H9 (cell line): Measurements from ENCODE around the gene ARID5A. TPM values are rescaled to one million over a fixed set of nuclear protein-coding genes. Genes with fewer than 3 reads are reported as not detected.
A peak's percentile ranks its signal among the peaks of the same experiment; 100 is the strongest.

ENCODE experiments used
- DNase-seq: peaks from one replicate; pipeline ENCODE4 v3.0.0-alpha.2; 2017
- H2AFZ ChIP-seq: one replicate; pipeline ENCODE4 v1.6.1; 2013; ENCODE audit warnings: mild to moderate bottlenecking, low read length, control low read depth, moderate library complexity
- H2AK5ac ChIP-seq: 2 replicates; pipeline ENCODE4 v1.6.1; 2013; ENCODE audit warnings: low read length, control low read depth, mixed read lengths; ENCODE audit not compliant: insufficient read length
- H2BK120ac ChIP-seq: one replicate; pipeline ENCODE4 v1.6.1; 2013; ENCODE audit warnings: low read depth, mild to moderate bottlenecking, low read length, control low read depth, inconsistent platforms; ENCODE audit not compliant: poor library complexity, severe bottlenecking
- H2BK12ac ChIP-seq: 2 replicates; pipeline ENCODE4 v1.6.1; 2013; ENCODE audit warnings: low read length, control low read depth, mixed read lengths, low read depth; ENCODE audit not compliant: insufficient read length
- H2BK15ac ChIP-seq: 2 replicates; pipeline ENCODE4 v1.6.1; 2013; ENCODE audit warnings: low read depth, low read length, control low read depth
- H2BK20ac ChIP-seq: one replicate; pipeline ENCODE4 v1.6.1; 2013; ENCODE audit warnings: low read depth, mild to moderate bottlenecking, low read length, control low read depth, inconsistent platforms; ENCODE audit not compliant: poor library complexity, severe bottlenecking
- H2BK5ac ChIP-seq: 2 replicates; pipeline ENCODE4 v1.6.1; 2013; ENCODE audit warnings: low read length, control low read depth, mixed read lengths; ENCODE audit not compliant: insufficient read length
- H3K14ac ChIP-seq: 2 replicates; pipeline ENCODE4 v1.6.1; 2013; ENCODE audit warnings: low read length, control low read depth; ENCODE audit not compliant: insufficient read depth
- H3K18ac ChIP-seq: 2 replicates; pipeline ENCODE4 v1.6.1; 2013; ENCODE audit warnings: low read depth, mild to moderate bottlenecking, mixed read lengths, low read length, control low read depth; ENCODE audit not compliant: insufficient read length
- H3K23ac ChIP-seq: 2 replicates; pipeline ENCODE4 v1.6.1; 2013; ENCODE audit warnings: low read length, control low read depth, mixed read lengths, low read depth; ENCODE audit not compliant: insufficient read length
- H3K23me2 ChIP-seq: 2 replicates; pipeline ENCODE4 v1.6.1; 2013; ENCODE audit warnings: low read depth, mild to moderate bottlenecking, mixed read lengths, low read length, control low read depth; ENCODE audit not compliant: insufficient read length, poor library complexity, severe bottlenecking
- H3K27ac ChIP-seq: 2 replicates; pipeline ENCODE4 v1.5.1; 2013; ENCODE audit warnings: low read length, control low read depth, mixed read lengths, low read depth; ENCODE audit not compliant: insufficient read length
- H3K27me3 ChIP-seq: 2 replicates; pipeline ENCODE4 v1.6.1; 2013; ENCODE audit warnings: low read length, control low read depth, inconsistent platforms; ENCODE audit not compliant: insufficient read depth
- H3K4ac ChIP-seq: 2 replicates; pipeline ENCODE4 v1.6.1; 2013; ENCODE audit warnings: low read depth, mild to moderate bottlenecking, control low read depth, inconsistent platforms, low read length, moderate library complexity
- H3K4me1 ChIP-seq: 2 replicates; pipeline ENCODE4 v1.6.1; 2013; ENCODE audit warnings: low read length, control low read depth, inconsistent platforms; ENCODE audit not compliant: insufficient read depth
- H3K4me2 ChIP-seq: 2 replicates; pipeline ENCODE4 v1.6.1; 2013; ENCODE audit warnings: low read length, control low read depth, mixed read lengths; ENCODE audit not compliant: insufficient read length, insufficient read depth
- H3K56ac ChIP-seq: 2 replicates; pipeline ENCODE4 v1.6.1; 2013; ENCODE audit warnings: low read depth, mild to moderate bottlenecking, mixed read lengths, low read length, control low read depth; ENCODE audit not compliant: insufficient read length
- H3K79me1 ChIP-seq: 2 replicates; pipeline ENCODE4 v1.6.1; 2013; ENCODE audit warnings: low read depth, mild to moderate bottlenecking, moderate library complexity, low read length, control low read depth, inconsistent platforms; ENCODE audit not compliant: insufficient read depth, poor library complexity, severe bottlenecking
- H3K79me2 ChIP-seq: 2 replicates; pipeline ENCODE4 v1.6.1; 2013; ENCODE audit warnings: low read length, control low read depth, inconsistent platforms; ENCODE audit not compliant: insufficient read depth
- H3K9ac ChIP-seq: 2 replicates; pipeline ENCODE4 v1.6.1; 2013; ENCODE audit warnings: low read length, control low read depth, mixed read lengths; ENCODE audit not compliant: insufficient read length; ENCODE audit errors: extremely low read depth
- H3K9me3 ChIP-seq: one replicate; pipeline ENCODE4 v1.6.1; 2013; ENCODE audit warnings: low read depth, low read length, inconsistent platforms; ENCODE audit not compliant: control insufficient read depth
- H3T11ph ChIP-seq: one replicate; pipeline ENCODE4 v1.6.1; 2013; ENCODE audit warnings: mild to moderate bottlenecking, low read length, control low read depth, inconsistent platforms
- H4K20me1 ChIP-seq: one replicate; pipeline ENCODE4 v1.6.1; 2013; ENCODE audit not compliant: control insufficient read depth, insufficient read length, insufficient read depth
- H4K5ac ChIP-seq: 2 replicates; pipeline ENCODE4 v1.6.1; 2013; ENCODE audit warnings: low read depth, mild to moderate bottlenecking, mixed read lengths, low read length, control low read depth; ENCODE audit not compliant: insufficient read length
- H4K8ac ChIP-seq: replicated peaks from 2 replicates; pipeline ENCODE4 v1.6.1; 2013; ENCODE audit warnings: low read length, control low read depth, mixed read lengths, low read depth; ENCODE audit not compliant: insufficient read length
- H4K91ac ChIP-seq: 2 replicates; pipeline ENCODE4 v1.6.1; 2013; ENCODE audit warnings: low read depth, mild to moderate bottlenecking, moderate library complexity, mixed read lengths, low read length, control low read depth; ENCODE audit not compliant: insufficient read length
- H3K27ac Mint-ChIP-seq, 3 experiments: 2 replicates in 2 of 3; 3 replicates in 1 of 3; pipeline ENCODE4 v1.8.0; 2020 to 2021; ENCODE audit warnings: mixed read lengths in 3 of 3, mild to moderate bottlenecking in 1 of 3, moderate library complexity in 1 of 3
- H3K27me3 Mint-ChIP-seq: 2 replicates; pipeline ENCODE4 v1.8.0; 2021; ENCODE audit warnings: low read depth, mild to moderate bottlenecking, moderate library complexity, mixed read lengths
- H3K36me3 Mint-ChIP-seq, 3 experiments: 2 replicates in 2 of 3; 3 replicates in 1 of 3; pipeline ENCODE4 v1.8.0; 2020 to 2021; ENCODE audit warnings: low read depth in 3 of 3, mixed read lengths in 3 of 3; ENCODE audit not compliant: insufficient read depth in 1 of 3
- H3K4me1 Mint-ChIP-seq, 2 experiments: 2 replicates each; pipeline ENCODE4 v1.8.0; 2020; ENCODE audit warnings: mixed read lengths in 2 of 2
- H3K4me3 Mint-ChIP-seq, 2 experiments: 2 replicates in 1 of 2; 3 replicates in 1 of 2; pipeline ENCODE4 v1.8.0; 2020 to 2021; ENCODE audit warnings: mild to moderate bottlenecking in 2 of 2, mixed read lengths in 2 of 2, moderate library complexity in 1 of 2
- H3K9me3 Mint-ChIP-seq, 2 experiments: 2 replicates in 1 of 2; 3 replicates in 1 of 2; pipeline ENCODE4 v1.8.0; 2020; ENCODE audit warnings: mild to moderate bottlenecking in 2 of 2, mixed read lengths in 2 of 2, moderate library complexity in 1 of 2
- WGBS: extraction: QIAGEN DNeasy Blood & Tissue Kit; methylation state at CpG from one replicate; pipeline ENCODE4 v1.1.7; 2013; ENCODE audit warnings: missing lambda C conversion rate, low lambda C conversion rate, mixed read lengths; ENCODE audit not compliant: insufficient read length; ENCODE audit errors: extremely low coverage; 5-methylcytosine and 5-hydroxymethylcytosine counted together
- total RNA-seq: library from RNA; stranded (reverse); gene quantifications from 2 replicates; pipeline ENCODE4 v1.2.1, GENCODE V29; 2021
- TF ChIP-seq, protein P1 (sequence below): fragments of 200-600 bp; sonication (generic); conservative IDR thresholded peaks from 3 replicates; pipeline ENCODE4 v1.8.0; 2021; ENCODE audit warnings: antibody characterized with exemption, mild to moderate bottlenecking

ARID5A gene
- total RNA-seq, 1 experiment from 2014 or later, result 4.5 TPM

DNA sequence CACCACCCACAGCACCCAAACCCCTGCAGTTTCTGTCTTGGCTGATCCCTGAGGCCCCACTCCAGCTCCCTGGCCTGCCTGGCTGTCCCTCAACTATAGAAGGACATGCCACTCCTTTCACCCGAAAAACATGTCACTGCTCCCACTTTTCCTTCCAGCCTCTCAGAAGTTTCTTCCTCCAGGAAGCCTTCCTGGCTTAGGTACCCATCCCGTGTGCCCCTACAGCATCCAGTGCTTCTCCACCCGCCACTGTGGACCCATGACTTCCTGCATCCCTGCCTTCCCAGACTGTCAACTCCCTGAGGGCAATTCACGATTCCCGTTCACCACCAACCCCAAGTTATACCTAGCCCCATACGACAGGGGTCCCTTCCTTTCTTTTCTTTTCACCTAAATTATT is 21.5 kb downstream of the ARID5A start:
- no peak overlapping the region for H4K91ac ChIP-seq
- no peaks in the 10 kb centered on the region; a peak in 1 of 7 replicates for H3K36me3 Mint-ChIP-seq
- no peak overlapping the region for H2AFZ ChIP-seq
- no peaks in the 10 kb centered on the region for H3K23me2 ChIP-seq
- H2BK5ac ChIP-seq, result no peak overlapping the region
- H3K4me3 Mint-ChIP-seq, result no peak overlapping the region; a peak in 1 of 5 replicates
- no peak overlapping the region for H3K4ac ChIP-seq
- no peak overlapping the region for H3K4me2 ChIP-seq
- no CpG with 5 or more reads among the region's 6 CpGs for WGBS
- no peak overlapping the region for H2BK20ac ChIP-seq
- H3K9ac ChIP-seq, result no peak overlapping the region
- H2BK120ac ChIP-seq, result no peak overlapping the region
- peaks cover 15 to 19% of the 10 kb centered on the region in 2 experiments for H3K4me1 Mint-ChIP-seq
- no peak overlapping the region for H3K23ac ChIP-seq
- H2BK12ac ChIP-seq, result no peak overlapping the region
- peak; percentile 11 for DNase-seq
- no peaks in the 10 kb centered on the region for H3K79me2 ChIP-seq
- no peak overlapping the region for H3K14ac ChIP-seq
- H4K5ac ChIP-seq, result no peak overlapping the region
- no peaks in the 10 kb centered on the region for H3K27me3 ChIP-seq
- H2AK5ac ChIP-seq, result no peak overlapping the region
- H4K8ac ChIP-seq, result no peak overlapping the region
- H3K27me3 Mint-ChIP-seq, result no peaks in the 10 kb centered on the region; the same call in none of the 2 replicates
- H3K56ac ChIP-seq, result no peak overlapping the region
- TF ChIP-seq, protein P1, sequence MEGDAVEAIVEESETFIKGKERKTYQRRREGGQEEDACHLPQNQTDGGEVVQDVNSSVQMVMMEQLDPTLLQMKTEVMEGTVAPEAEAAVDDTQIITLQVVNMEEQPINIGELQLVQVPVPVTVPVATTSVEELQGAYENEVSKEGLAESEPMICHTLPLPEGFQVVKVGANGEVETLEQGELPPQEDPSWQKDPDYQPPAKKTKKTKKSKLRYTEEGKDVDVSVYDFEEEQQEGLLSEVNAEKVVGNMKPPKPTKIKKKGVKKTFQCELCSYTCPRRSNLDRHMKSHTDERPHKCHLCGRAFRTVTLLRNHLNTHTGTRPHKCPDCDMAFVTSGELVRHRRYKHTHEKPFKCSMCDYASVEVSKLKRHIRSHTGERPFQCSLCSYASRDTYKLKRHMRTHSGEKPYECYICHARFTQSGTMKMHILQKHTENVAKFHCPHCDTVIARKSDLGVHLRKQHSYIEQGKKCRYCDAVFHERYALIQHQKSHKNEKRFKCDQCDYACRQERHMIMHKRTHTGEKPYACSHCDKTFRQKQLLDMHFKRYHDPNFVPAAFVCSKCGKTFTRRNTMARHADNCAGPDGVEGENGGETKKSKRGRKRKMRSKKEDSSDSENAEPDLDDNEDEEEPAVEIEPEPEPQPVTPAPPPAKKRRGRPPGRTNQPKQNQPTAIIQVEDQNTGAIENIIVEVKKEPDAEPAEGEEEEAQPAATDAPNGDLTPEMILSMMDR, result no peak
- no peaks in the 10 kb centered on the region for H4K20me1 ChIP-seq
- H3K27ac Mint-ChIP-seq, result peak overlapping the region in 1 of 3 experiments; percentile 57; a peak in 1 of 7 replicates
- no peaks in the 10 kb centered on the region for H3K79me1 ChIP-seq
- no peak overlapping the region for H3K18ac ChIP-seq
- H3K9me3 ChIP-seq, result no peaks in the 10 kb centered on the region
- peaks cover 0 to 2% of the 10 kb centered on the region in 2 experiments; a peak in 2 of 5 replicates for H3K9me3 Mint-ChIP-seq
- no peak overlapping the region for H2BK15ac ChIP-seq
- no peaks in the 10 kb centered on the region for H3K4me1 ChIP-seq
- H3T11ph ChIP-seq, result no peak overlapping the region
- H3K27ac ChIP-seq, result no peak overlapping the region
